Panc1 (cell line): Measurements from ENCODE around the gene PCNX2. TPM values are rescaled to one million over a fixed set of nuclear protein-coding genes. Genes with fewer than 3 reads are reported as not detected.

Source experiments
- ATAC-seq: fragments of 200-7000 bp; cut with Tn5 transposase; 2 replicates; pipeline ENCODE4 v1.9.1; 2020; ENCODE audit warnings: mild to moderate bottlenecking, moderate library complexity
- BruUV-seq: library from RNA; stranded (reverse); fragments of 400-500 nt; replicated peaks from 2 replicates; lab custom pipeline; 2021; lab: Mats Ljungman, UMichigan
- CTCF ChIA-PET: fragments of 300-600 bp; sonication (Branson Sonifier 250); formaldehyde crosslinking; loops from one replicate; lab custom pipeline; 2022; ENCODE audit warnings: antibody characterized with exemption; lab: Charles Lee
- POLR2A ChIA-PET: fragments of 300-600 bp; sonication (Branson Sonifier 250); formaldehyde crosslinking; loops from one replicate; lab custom pipeline; 2022; ENCODE audit warnings: antibody characterized with exemption; lab: Charles Lee
- DNase-seq: peaks from one replicate; pipeline ENCODE4 v3.0.0-alpha.2; 2010; ENCODE audit warnings: low read depth, low spot score
- H3K27ac ChIP-seq: 2 replicates; pipeline ENCODE4 v1.5.1; 2011; ENCODE audit warnings: mild to moderate bottlenecking, low read length, inconsistent platforms
- H3K27me3 ChIP-seq: fragments of 200-500 bp; sonication (Bioruptor generic); 2 replicates; pipeline ENCODE4 v1.6.0; 2014; ENCODE audit warnings: low read length, inconsistent platforms; ENCODE audit not compliant: control insufficient read depth, insufficient read depth
- H3K36me3 ChIP-seq: fragments of 200-500 bp; sonication (Bioruptor generic); 2 replicates; pipeline ENCODE4 v1.5.1; 2014; ENCODE audit warnings: inconsistent platforms, mild to moderate bottlenecking, low read length, moderate library complexity; ENCODE audit not compliant: control insufficient read depth, insufficient read depth
- H3K4me1 ChIP-seq: 2 replicates; pipeline ENCODE4 v1.5.1; 2011; ENCODE audit warnings: inconsistent platforms, mild to moderate bottlenecking, low read length, moderate library complexity; ENCODE audit not compliant: control insufficient read depth, insufficient read depth
- H3K4me3 ChIP-seq, 2 experiments: 2 replicates each; pipeline ENCODE4 v1.5.1; 2011 to 2012; ENCODE audit warnings: low read depth in 2 of 2, low read length in 2 of 2, mild to moderate bottlenecking in 2 of 2, inconsistent platforms in 1 of 2, moderate library complexity in 1 of 2
- H3K9me3 ChIP-seq: fragments of 200-500 bp; sonication (Bioruptor generic); 2 replicates; pipeline ENCODE4 v1.5.1; 2014; ENCODE audit warnings: low read depth, mild to moderate bottlenecking, inconsistent platforms, low read length, moderate library complexity; ENCODE audit not compliant: control insufficient read depth, insufficient read depth
- POLR2AphosphoS5 ChIP-seq: IDR thresholded peaks from 2 replicates; pipeline ENCODE4 v1.6.1; 2012; ENCODE audit warnings: mild to moderate bottlenecking, low read depth, low read length, moderate library complexity
- SIN3A ChIP-seq: IDR thresholded peaks from 2 replicates; pipeline ENCODE4 v1.6.1; 2012; ENCODE audit warnings: low read depth, mild to moderate bottlenecking, low read length, moderate library complexity, borderline replicate concordance; ENCODE audit not compliant: insufficient read depth
- TCF7L2 ChIP-seq: IDR thresholded peaks from 2 replicates; pipeline ENCODE4 v1.6.1; 2011; ENCODE audit warnings: mild to moderate bottlenecking, low read depth, low read length, inconsistent platforms
- in situ Hi-C: cut with HindIII; loops from 2 replicates; pipeline ENCODE4 v1.10.0; 2016; ENCODE audit warnings: low sequenced_read_pairs, low pct_unique_long_range_greater_than_20kb
- intact Hi-C: fragments of 100-400 bp; cut with micrococcal nuclease; formaldehyde crosslinking; loops from one replicate; pipeline ENCODE4 v1.10.0; 2022; ENCODE audit not compliant: unreplicated experiment
- total RNA-seq: library from RNA; stranded (reverse); gene quantifications from one replicate; pipeline ENCODE4 v1.2.1, GENCODE V29; 2021; ENCODE audit not compliant: unreplicated experiment
- TF ChIP-seq, protein P1 (sequence below), 2 experiments: IDR thresholded peaks; 2 replicates each; pipeline ENCODE4 v1.6.1; 2011 to 2012; ENCODE audit warnings: low read depth in 2 of 2, control low read depth in 1 of 2, low read length in 1 of 2, mild to moderate bottlenecking in 1 of 2, moderate library complexity in 1 of 2; ENCODE audit not compliant: insufficient read depth in 1 of 2
- TF ChIP-seq, protein P2 (sequence below): fragments of 450-650 bp; IDR thresholded peaks from 2 replicates; pipeline ENCODE4 v1.5.1; 2017; ENCODE audit warnings: mild to moderate bottlenecking

The PCNX2 gene
- total RNA-seq, 1 experiment from 2014 or later: 2.6 TPM

DNA sequence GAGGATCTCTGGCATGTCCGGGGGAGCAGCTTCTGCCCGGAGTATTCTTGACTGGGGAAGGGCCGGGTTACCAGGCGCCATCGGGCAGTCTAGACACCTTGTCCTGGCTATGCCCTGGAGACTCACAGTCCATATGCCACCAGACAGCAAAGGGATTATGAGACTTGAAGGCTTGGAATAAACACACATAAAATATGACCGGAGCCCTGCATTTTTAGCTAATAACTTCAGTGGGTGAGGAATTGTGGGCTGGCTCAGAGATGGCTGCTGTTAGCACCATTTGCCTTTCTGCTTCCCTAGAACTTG lies 329.7 kb downstream of the PCNX2 start:
- DNase-seq (no peak), ATAC-seq (no peak)
- POLR2A ChIA-PET: no interaction called here
- CTCF ChIA-PET: no interaction called here
- no peaks in the 10 kb centered on the region for H3K27me3 ChIP-seq
- no peak overlapping the region for H3K4me3 ChIP-seq
- no peaks in the 10 kb centered on the region; the same call in 1 of the 2 replicates for H3K36me3 ChIP-seq
- H3K27ac ChIP-seq: no peak overlapping the region
- H3K9me3 ChIP-seq: no peaks in the 10 kb centered on the region
- TF ChIP-seq, protein P1, sequence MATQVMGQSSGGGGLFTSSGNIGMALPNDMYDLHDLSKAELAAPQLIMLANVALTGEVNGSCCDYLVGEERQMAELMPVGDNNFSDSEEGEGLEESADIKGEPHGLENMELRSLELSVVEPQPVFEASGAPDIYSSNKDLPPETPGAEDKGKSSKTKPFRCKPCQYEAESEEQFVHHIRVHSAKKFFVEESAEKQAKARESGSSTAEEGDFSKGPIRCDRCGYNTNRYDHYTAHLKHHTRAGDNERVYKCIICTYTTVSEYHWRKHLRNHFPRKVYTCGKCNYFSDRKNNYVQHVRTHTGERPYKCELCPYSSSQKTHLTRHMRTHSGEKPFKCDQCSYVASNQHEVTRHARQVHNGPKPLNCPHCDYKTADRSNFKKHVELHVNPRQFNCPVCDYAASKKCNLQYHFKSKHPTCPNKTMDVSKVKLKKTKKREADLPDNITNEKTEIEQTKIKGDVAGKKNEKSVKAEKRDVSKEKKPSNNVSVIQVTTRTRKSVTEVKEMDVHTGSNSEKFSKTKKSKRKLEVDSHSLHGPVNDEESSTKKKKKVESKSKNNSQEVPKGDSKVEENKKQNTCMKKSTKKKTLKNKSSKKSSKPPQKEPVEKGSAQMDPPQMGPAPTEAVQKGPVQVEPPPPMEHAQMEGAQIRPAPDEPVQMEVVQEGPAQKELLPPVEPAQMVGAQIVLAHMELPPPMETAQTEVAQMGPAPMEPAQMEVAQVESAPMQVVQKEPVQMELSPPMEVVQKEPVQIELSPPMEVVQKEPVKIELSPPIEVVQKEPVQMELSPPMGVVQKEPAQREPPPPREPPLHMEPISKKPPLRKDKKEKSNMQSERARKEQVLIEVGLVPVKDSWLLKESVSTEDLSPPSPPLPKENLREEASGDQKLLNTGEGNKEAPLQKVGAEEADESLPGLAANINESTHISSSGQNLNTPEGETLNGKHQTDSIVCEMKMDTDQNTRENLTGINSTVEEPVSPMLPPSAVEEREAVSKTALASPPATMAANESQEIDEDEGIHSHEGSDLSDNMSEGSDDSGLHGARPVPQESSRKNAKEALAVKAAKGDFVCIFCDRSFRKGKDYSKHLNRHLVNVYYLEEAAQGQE (IDR thresholded peaks at IDR 0.05; ENCODE audit: insufficient read depth in 1 of 2, low read depth in 2 of 2, low read length in 1 of 2): no peak
- TF ChIP-seq TCF7L2: no peak
- no peak for TF ChIP-seq POLR2AphosphoS5
- no peak for TF ChIP-seq SIN3A
- TF ChIP-seq, protein P2, sequence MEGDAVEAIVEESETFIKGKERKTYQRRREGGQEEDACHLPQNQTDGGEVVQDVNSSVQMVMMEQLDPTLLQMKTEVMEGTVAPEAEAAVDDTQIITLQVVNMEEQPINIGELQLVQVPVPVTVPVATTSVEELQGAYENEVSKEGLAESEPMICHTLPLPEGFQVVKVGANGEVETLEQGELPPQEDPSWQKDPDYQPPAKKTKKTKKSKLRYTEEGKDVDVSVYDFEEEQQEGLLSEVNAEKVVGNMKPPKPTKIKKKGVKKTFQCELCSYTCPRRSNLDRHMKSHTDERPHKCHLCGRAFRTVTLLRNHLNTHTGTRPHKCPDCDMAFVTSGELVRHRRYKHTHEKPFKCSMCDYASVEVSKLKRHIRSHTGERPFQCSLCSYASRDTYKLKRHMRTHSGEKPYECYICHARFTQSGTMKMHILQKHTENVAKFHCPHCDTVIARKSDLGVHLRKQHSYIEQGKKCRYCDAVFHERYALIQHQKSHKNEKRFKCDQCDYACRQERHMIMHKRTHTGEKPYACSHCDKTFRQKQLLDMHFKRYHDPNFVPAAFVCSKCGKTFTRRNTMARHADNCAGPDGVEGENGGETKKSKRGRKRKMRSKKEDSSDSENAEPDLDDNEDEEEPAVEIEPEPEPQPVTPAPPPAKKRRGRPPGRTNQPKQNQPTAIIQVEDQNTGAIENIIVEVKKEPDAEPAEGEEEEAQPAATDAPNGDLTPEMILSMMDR: no peak
- H3K4me1 ChIP-seq: no peaks in the 10 kb centered on the region
- BruUV-seq: no TSS peak
- intact Hi-C loops: no loop called here
- in situ Hi-C loops: no loop called here

DNA sequence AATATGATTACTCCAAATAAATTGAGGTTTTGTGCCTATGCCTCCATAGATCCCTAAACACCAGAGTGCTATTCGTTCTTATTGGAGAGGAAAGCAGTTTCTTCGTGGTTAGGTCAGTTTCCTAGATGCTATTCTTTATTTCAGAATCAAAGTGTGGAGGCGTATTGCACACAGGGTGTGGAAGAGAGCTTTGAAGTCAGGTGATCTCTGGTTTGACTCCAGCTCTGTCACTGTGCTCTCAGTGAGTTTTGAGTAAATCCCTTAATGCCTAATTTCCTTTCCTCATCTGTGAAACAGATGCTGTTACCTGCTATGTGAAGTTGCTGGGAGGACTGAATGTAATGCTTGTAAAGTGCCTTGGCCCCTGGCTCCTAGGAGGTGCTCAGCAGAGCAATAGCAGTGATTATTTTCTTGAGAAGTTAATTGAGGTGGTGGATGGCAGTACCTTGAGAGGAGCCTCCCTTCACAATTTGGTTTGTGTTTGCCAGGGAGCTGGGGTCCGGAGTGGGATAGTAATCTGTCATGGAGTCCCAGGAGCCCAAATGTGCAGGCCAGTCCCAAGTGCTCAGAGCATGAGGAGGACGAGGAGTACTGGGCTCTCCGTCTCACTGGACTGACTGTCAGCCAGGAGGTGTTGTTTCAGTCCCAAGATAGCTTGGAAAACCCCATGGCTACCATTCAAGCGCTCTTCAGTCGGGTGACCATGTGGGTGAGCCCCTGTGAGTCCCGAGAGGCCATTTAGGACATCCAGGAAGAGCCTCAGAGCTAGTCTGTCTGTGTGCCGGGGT lies 330.2 kb downstream of the PCNX2 start:
- POLR2A ChIA-PET: no interaction called here
- H3K36me3 ChIP-seq: no peaks in the 10 kb centered on the region; the same call in 1 of the 2 replicates
- no peaks in the 10 kb centered on the region for H3K9me3 ChIP-seq
- no peaks in the 10 kb centered on the region for H3K27me3 ChIP-seq
- no peak for DNase-seq
- ATAC-seq: no peak
- no TSS peak for BruUV-seq
- no peaks in the 10 kb centered on the region for H3K4me1 ChIP-seq
- H3K27ac ChIP-seq: no peak overlapping the region
- no peak overlapping the region for H3K4me3 ChIP-seq
- TF ChIP-seq SIN3A: no peak
- no peak for TF ChIP-seq TCF7L2
- TF ChIP-seq, protein P2: no peak
- TF ChIP-seq, protein P1 (IDR thresholded peaks at IDR 0.05; ENCODE audit: insufficient read depth in 1 of 2, low read depth in 2 of 2, low read length in 1 of 2): no peak
- TF ChIP-seq POLR2AphosphoS5: no peak
- intact Hi-C loops (no loop called here), in situ Hi-C loops (no loop called here)
- CTCF ChIA-PET: no interaction called here
